ENCODE data around the gene THAP4.

DNA sequence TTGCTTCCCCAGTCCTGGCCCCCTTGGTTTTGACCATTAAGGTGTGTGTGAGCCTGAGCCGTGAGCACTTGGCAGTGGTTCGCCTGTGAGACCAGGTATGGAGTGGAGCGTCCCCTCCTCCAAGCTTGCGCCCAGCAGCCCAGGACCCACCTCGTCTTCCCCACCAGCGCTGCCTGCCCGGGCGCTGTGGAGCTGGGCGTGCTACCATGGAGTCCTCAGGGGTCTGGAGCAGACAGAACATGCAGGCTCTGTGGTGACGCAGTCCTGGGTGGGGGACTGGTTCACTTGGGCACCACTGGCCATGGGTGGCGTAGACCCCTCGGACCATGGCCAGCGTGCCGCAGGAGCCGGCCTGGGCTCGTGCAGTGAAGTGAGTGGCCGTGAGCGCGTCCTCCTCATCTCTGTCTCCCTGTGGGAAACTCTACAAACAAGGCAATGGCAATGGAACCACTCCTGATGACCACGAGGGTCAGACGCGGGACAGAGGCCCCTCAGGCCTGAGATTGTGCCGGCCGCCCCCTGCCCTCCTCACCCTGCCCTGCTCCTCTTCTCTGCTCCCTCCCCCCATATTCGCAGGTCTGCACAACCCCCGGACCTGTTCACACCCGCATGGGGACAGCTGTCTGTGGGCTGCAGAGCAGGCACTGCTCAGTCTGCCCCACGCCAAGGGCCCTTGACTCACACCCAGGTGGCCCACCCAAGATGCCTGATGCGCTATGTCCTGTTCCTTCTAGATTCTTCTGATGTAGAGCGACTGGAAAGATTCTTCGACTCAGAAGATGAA lies 34.7 kb upstream of the THAP4 start:
- TF ChIP-seq, protein P1, sequence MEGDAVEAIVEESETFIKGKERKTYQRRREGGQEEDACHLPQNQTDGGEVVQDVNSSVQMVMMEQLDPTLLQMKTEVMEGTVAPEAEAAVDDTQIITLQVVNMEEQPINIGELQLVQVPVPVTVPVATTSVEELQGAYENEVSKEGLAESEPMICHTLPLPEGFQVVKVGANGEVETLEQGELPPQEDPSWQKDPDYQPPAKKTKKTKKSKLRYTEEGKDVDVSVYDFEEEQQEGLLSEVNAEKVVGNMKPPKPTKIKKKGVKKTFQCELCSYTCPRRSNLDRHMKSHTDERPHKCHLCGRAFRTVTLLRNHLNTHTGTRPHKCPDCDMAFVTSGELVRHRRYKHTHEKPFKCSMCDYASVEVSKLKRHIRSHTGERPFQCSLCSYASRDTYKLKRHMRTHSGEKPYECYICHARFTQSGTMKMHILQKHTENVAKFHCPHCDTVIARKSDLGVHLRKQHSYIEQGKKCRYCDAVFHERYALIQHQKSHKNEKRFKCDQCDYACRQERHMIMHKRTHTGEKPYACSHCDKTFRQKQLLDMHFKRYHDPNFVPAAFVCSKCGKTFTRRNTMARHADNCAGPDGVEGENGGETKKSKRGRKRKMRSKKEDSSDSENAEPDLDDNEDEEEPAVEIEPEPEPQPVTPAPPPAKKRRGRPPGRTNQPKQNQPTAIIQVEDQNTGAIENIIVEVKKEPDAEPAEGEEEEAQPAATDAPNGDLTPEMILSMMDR (conservative IDR thresholded peaks at IDR 0.05; ENCODE audit: low read depth, low read length), result no peak
- TF ChIP-seq MAFK (IDR thresholded peaks at IDR 0.05; ENCODE audit: low read depth, low read length), result no peak
- TF ChIP-seq BHLHE40 (IDR thresholded peaks at IDR 0.05; ENCODE audit: low read depth, low read length), result no peak
- TF ChIP-seq RAD21 (IDR thresholded peaks at IDR 0.05; ENCODE audit: low read length), result no peak
- no peak for TF ChIP-seq MXI1 (IDR thresholded peaks at IDR 0.05; ENCODE audit: borderline replicate concordance, low read depth, low read length)
- no peak for TF ChIP-seq SMC3 (IDR thresholded peaks at IDR 0.05; ENCODE audit: low read depth, low read length)
- no peak for TF ChIP-seq POLR2A (IDR thresholded peaks at IDR 0.05; ENCODE audit: low read depth, low read length)
- TF ChIP-seq, protein P2, sequence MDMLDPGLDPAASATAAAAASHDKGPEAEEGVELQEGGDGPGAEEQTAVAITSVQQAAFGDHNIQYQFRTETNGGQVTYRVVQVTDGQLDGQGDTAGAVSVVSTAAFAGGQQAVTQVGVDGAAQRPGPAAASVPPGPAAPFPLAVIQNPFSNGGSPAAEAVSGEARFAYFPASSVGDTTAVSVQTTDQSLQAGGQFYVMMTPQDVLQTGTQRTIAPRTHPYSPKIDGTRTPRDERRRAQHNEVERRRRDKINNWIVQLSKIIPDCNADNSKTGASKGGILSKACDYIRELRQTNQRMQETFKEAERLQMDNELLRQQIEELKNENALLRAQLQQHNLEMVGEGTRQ (IDR thresholded peaks at IDR 0.05; ENCODE audit: low read depth, low read length), result no peak
- no peak for TF ChIP-seq CEBPB (IDR thresholded peaks at IDR 0.05; ENCODE audit: low read depth, low read length)
- no peak for TF ChIP-seq RFX5 (IDR thresholded peaks at IDR 0.05; ENCODE audit: low read depth, low read length)
- no peak for TF ChIP-seq MAZ (IDR thresholded peaks at IDR 0.05; ENCODE audit: borderline replicate concordance, low read depth, low read length)
- TF ChIP-seq, protein P3, sequence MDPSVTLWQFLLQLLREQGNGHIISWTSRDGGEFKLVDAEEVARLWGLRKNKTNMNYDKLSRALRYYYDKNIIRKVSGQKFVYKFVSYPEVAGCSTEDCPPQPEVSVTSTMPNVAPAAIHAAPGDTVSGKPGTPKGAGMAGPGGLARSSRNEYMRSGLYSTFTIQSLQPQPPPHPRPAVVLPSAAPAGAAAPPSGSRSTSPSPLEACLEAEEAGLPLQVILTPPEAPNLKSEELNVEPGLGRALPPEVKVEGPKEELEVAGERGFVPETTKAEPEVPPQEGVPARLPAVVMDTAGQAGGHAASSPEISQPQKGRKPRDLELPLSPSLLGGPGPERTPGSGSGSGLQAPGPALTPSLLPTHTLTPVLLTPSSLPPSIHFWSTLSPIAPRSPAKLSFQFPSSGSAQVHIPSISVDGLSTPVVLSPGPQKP (IDR thresholded peaks at IDR 0.05; ENCODE audit: borderline replicate concordance, low read depth, low read length), result no peak
